DOHH2 (cell line): ENCODE measurements around the gene DENND5B.

Experiments used
- H3F3A ChIP-seq: fragments of 200-600 bp; sonication (generic), shearing (Covaris generic); 2 replicates; pipeline ENCODE4 v1.6.0; 2016; ENCODE audit warnings: antibody characterized with exemption, mild to moderate bottlenecking; ENCODE audit not compliant: control insufficient read depth, insufficient read depth
- H3K27ac ChIP-seq: fragments of 200-600 bp; sonication (generic); 2 replicates; pipeline ENCODE4 v1.5.1; 2014; ENCODE audit warnings: low read depth, mild to moderate bottlenecking, low read length, moderate library complexity
- H3K27me3 ChIP-seq: fragments of 200-600 bp; sonication (generic); 2 replicates; pipeline ENCODE4 v1.6.1; 2014; ENCODE audit warnings: mild to moderate bottlenecking, low read length, mixed read lengths; ENCODE audit not compliant: control insufficient read depth
- H3K36me3 ChIP-seq: fragments of 200-600 bp; sonication (generic); 2 replicates; pipeline ENCODE4 v1.6.1; 2014; ENCODE audit warnings: mild to moderate bottlenecking, low read length, moderate library complexity, mixed read lengths; ENCODE audit not compliant: control insufficient read depth
- H3K4me1 ChIP-seq: fragments of 200-600 bp; sonication (generic); 2 replicates; pipeline ENCODE4 v1.6.1; 2014; ENCODE audit warnings: mild to moderate bottlenecking, low read length, mixed read lengths; ENCODE audit not compliant: control insufficient read depth
- H3K4me2 ChIP-seq: fragments of 200-600 bp; sonication (generic); 2 replicates; pipeline ENCODE4 v1.6.0; 2014; ENCODE audit warnings: mild to moderate bottlenecking, low read length, moderate library complexity
- H3K4me3 ChIP-seq: fragments of 200-600 bp; sonication (generic); 2 replicates; pipeline ENCODE4 v1.5.1; 2014; ENCODE audit warnings: mild to moderate bottlenecking, low read length, mixed read lengths
- H3K79me2 ChIP-seq: fragments of 200-600 bp; sonication (generic); 2 replicates; pipeline ENCODE4 v1.6.1; 2014; ENCODE audit warnings: mild to moderate bottlenecking, low read length, mixed read lengths; ENCODE audit not compliant: control insufficient read depth
- H3K9me2 ChIP-seq: fragments of 200-600 bp; sonication (generic); replicated peaks from 2 replicates; pipeline ENCODE4 v1.6.1; 2014; ENCODE audit warnings: mild to moderate bottlenecking, low read length, mixed read lengths; ENCODE audit not compliant: control insufficient read depth
- H3K9me3 ChIP-seq: fragments of 200-600 bp; sonication (generic); 2 replicates; pipeline ENCODE4 v1.6.1; 2014; ENCODE audit warnings: antibody characterized with exemption, low read length, mixed read lengths; ENCODE audit not compliant: control insufficient read depth, insufficient read depth
- H4K20me1 ChIP-seq: fragments of 200-600 bp; sonication (generic); 2 replicates; pipeline ENCODE4 v1.6.0; 2014; ENCODE audit warnings: low read depth, mild to moderate bottlenecking, antibody characterized with exemption, low read length, moderate library complexity; ENCODE audit not compliant: control insufficient read depth, insufficient read depth
- EZH2phosphoT487 ChIP-seq: fragments of 200-600 bp; sonication (generic); IDR thresholded peaks from 2 replicates; pipeline ENCODE4 v1.6.1; 2017; ENCODE audit warnings: borderline replicate concordance, mild to moderate bottlenecking, antibody characterized with exemption, low read length, moderate library complexity, mixed read lengths
- TF ChIP-seq, protein P1 (sequence below): fragments of 200-600 bp; sonication (generic); IDR thresholded peaks from one replicate; pipeline ENCODE4 v1.5.1; 2014; ENCODE audit warnings: antibody characterized with exemption, mild to moderate bottlenecking, low read depth, low read length; ENCODE audit not compliant: poor library complexity, severe bottlenecking

DENND5B gene

DNA sequence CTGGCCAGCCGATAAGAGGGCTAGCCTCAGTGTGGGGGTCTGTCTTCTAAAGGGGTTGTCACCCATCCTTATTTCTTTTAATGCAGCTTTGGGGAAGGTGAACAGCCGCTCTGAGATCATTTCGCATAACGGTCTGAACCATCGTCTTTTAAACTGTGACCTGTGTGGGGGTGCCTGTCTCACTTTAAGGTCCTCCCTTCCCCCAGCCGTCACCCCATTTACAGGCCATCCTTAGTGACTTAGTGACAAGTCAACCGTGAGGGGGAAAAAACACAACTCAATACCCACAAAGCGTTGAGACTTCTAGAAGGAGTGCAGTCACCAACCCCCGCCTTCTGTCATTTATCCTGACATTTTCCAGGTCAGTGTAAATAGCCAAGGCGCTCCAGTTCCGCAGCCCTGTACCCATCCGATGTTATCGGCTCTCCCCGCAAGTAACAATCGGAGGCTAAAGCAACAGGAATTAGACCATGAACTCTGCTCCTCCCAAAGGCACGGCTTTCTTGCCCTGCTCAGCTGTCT lies 505 bp upstream of the DENND5B start:
- peaks cover 21% of the 10 kb centered on the region for H3F3A ChIP-seq
- TF ChIP-seq EZH2phosphoT487, result no peak
- TF ChIP-seq, protein P1, sequence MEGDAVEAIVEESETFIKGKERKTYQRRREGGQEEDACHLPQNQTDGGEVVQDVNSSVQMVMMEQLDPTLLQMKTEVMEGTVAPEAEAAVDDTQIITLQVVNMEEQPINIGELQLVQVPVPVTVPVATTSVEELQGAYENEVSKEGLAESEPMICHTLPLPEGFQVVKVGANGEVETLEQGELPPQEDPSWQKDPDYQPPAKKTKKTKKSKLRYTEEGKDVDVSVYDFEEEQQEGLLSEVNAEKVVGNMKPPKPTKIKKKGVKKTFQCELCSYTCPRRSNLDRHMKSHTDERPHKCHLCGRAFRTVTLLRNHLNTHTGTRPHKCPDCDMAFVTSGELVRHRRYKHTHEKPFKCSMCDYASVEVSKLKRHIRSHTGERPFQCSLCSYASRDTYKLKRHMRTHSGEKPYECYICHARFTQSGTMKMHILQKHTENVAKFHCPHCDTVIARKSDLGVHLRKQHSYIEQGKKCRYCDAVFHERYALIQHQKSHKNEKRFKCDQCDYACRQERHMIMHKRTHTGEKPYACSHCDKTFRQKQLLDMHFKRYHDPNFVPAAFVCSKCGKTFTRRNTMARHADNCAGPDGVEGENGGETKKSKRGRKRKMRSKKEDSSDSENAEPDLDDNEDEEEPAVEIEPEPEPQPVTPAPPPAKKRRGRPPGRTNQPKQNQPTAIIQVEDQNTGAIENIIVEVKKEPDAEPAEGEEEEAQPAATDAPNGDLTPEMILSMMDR, result no peak
- peak overlapping the region; percentile 36 for H3K27ac ChIP-seq
- peaks cover 39% of the 10 kb centered on the region for H3K79me2 ChIP-seq
- H3K9me2 ChIP-seq, result no peaks in the 10 kb centered on the region
- peak overlapping the region; percentile 96 for H3K4me3 ChIP-seq
- peaks cover 8% of the 10 kb centered on the region for H3K36me3 ChIP-seq
- H3K27me3 ChIP-seq, result no peaks in the 10 kb centered on the region
- no peaks in the 10 kb centered on the region for H4K20me1 ChIP-seq
- peak overlapping the region; percentile 75 for H3K4me2 ChIP-seq
- H3K9me3 ChIP-seq, result peaks cover 4% of the 10 kb centered on the region; the same call in 1 of the 2 replicates
- peaks cover 51% of the 10 kb centered on the region for H3K4me1 ChIP-seq

DNA sequence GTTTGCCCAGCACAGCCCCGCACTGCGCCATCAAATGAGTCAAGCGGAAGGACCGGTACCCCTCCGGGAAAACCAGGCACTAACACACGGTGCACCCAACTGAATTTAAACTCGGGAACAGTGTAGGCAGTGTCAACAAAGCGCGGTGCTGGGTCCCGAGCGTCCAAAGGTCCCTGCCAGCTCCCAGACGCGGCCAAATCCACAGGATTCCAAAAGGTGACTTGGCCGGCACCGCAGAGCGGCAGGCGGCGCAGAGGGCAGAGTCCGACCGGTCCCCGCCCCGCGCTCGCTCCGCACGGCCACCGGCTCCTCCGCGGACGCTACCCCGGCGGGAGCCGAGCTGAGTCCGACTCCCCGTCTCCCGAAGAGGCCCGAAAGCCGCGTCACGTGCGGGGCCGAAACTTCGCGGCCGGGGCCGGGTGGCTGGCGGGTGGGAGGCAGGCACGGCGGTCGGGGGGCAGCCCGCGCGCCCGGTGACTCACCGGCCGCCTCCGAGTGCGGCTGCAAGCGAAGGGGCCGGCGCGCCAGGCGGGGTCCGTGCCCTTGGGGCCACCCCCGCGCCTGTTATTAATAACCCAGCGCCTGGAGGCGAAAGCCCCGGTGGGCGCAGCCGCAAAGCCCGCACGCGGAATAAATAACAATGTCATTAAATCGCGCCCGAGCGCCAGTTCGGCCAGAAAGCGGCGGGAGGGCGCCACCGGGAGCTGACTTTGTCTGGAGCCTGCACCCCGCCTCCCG lies 863 bp downstream of the DENND5B start:
- Histone ChIP-seq H3K4me1 (peaks cover 65% of the 10 kb centered on the region), H3K27me3 (no peaks in the 10 kb centered on the region), H3K27ac (peak overlapping the region; percentile 56), H3K9me3 (peaks cover 4% of the 10 kb centered on the region; the same call in 1 of the 2 replicates), H3K4me3 (peak overlapping the region; percentile 96), H3F3A (peaks cover 21% of the 10 kb centered on the region), H3K4me2 (peak overlapping the region; percentile 75), H3K79me2 (peaks cover 52% of the 10 kb centered on the region), H3K36me3 (peaks cover 8% of the 10 kb centered on the region), H3K9me2 (no peaks in the 10 kb centered on the region), H4K20me1 (no peaks in the 10 kb centered on the region)
- no peak for TF ChIP-seq EZH2phosphoT487
- TF ChIP-seq, protein P1, result peak; percentile 30

DNA sequence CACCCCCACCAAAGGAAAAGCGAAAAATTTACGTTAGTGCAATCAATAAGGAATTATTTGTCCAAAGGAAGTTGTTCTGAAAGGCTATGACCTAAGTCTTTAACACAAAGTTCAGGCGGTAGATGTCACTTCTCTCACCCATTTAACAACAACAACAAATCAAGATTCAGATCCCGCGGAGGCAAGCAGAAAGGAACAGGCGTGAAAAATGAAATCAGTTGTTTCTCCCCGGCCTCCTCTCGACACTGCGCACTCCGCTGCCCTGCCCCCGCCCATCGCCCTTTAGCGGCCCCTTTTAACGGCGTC lies 1.4 kb downstream of the DENND5B start:
- H3K4me3 ChIP-seq, result peak overlapping the region; percentile 96
- no peaks in the 10 kb centered on the region for H4K20me1 ChIP-seq
- peak overlapping the region; percentile 56 for H3K27ac ChIP-seq
- H3K79me2 ChIP-seq, result peaks cover 57% of the 10 kb centered on the region
- H3F3A ChIP-seq, result peaks cover 20% of the 10 kb centered on the region
- H3K4me2 ChIP-seq, result peak overlapping the region; percentile 75
- peaks cover 4% of the 10 kb centered on the region; the same call in 1 of the 2 replicates for H3K9me3 ChIP-seq
- TF ChIP-seq, protein P1, result no peak
- no peaks in the 10 kb centered on the region for H3K27me3 ChIP-seq
- peaks cover 67% of the 10 kb centered on the region for H3K4me1 ChIP-seq
- H3K9me2 ChIP-seq, result no peaks in the 10 kb centered on the region
- peaks cover 8% of the 10 kb centered on the region for H3K36me3 ChIP-seq
